ENCODE results near the gene CCDC27. TPM values are rescaled to one million over a fixed set of nuclear protein-coding genes. Genes with fewer than 3 reads are reported as not detected.

CCDC27 gene
- total and polyA plus RNA-seq, 2 of the 13 experiments (the other 11 are each of a cell fraction or from before 2014, with no cell fraction given) = not detected

GRCh38 chr1:3710251-3710650 is 42.0 kb upstream of the CCDC27 start (continued):
- TF ChIP-seq HNF1B (CRISPR knock-in tag; IDR thresholded peaks at IDR 0.05) = no peak
- no peak for TF ChIP-seq ZNF780A (CRISPR knock-in tag; IDR thresholded peaks at IDR 0.05)

- Histone ChIP-seq H2AFZ (ENCODE audit: low read length) (no peak overlapping the region), H3K9ac (ENCODE audit: insufficient read depth, low read depth, low read length) (no peak overlapping the region), H3K4me3 (replicated peaks in 1 of 3; ENCODE audit: insufficient read depth in 1 of 3, low read depth in 2 of 3, low read length in 3 of 3) (no peak overlapping the region), H3K27me3 (ENCODE audit: control insufficient read depth in 1 of 2, insufficient read depth in 2 of 2, low read length in 2 of 2) (no peaks in the 10 kb centered on the region; a peak in 1 of 5 replicates), H3K4me1 (ENCODE audit: insufficient read depth, low read length) (no peaks in the 10 kb centered on the region), H3K27ac (ENCODE audit: extremely low read length, insufficient read depth, low read length) (no peak overlapping the region), H3K36me3 (replicated peaks in 1 of 2; ENCODE audit: control insufficient read depth in 1 of 2, insufficient read depth in 2 of 2, low read length in 2 of 2) (no peaks in the 10 kb centered on the region), H4K20me1 (ENCODE audit: insufficient read depth, low read length) (0 out of 2 replicates have a peak, but pooled peaks cover 2% of the 10 kb centered on the region), H3K9me3 (ENCODE audit: low read length) (no peaks in the 10 kb centered on the region), H3K79me2 (ENCODE audit: insufficient read depth, low read length) (no peaks in the 10 kb centered on the region), H3K4me2 (ENCODE audit: low read depth, low read length) (no peak overlapping the region)
- CTCF ChIA-PET (ENCODE audit: low intra/inter-chr PET ratio, low total read pairs) = no interaction called here
- ATAC-seq (no peak), DNase-seq (ENCODE audit: low spot score) (no peak), FAIRE-seq (no peak)
- 25% methylated on average over 2 of the region's 11 CpGs for WGBS (ENCODE audit: low lambda C conversion rate)
- in situ Hi-C loops (cut with HindIII; ENCODE audit: extremely low pct_ligation_motif_present, low pct_unique_long_range_greater_than_20kb) (no loop called here), intact Hi-C loops (cut with micrococcal nuclease; ENCODE audit: unreplicated experiment) (no loop called here)
- POLR2A ChIA-PET = interaction anchor here (0.6 kb wide), 1 partner anchor 57 kb away, joined by 5 read pairs; no protein-coding TSS in a partner anchor
- no TSS peak for BruUV-seq (replicated peaks)
- TF ChIP-seq MNT (IDR thresholded peaks at IDR 0.05) (no peak), ZNF282 (IDR thresholded peaks at IDR 0.05; ENCODE audit: partially characterized antibody) (no peak), CCDC6 (CRISPR knock-in tag; IDR thresholded peaks at IDR 0.05) (no peak), CC2D1A (CRISPR knock-in tag; IDR thresholded peaks at IDR 0.05) (no peak), ZBTB42 (CRISPR knock-in tag; IDR thresholded peaks at IDR 0.05) (no peak), ZNF883 (CRISPR knock-in tag; IDR thresholded peaks at IDR 0.05; ENCODE audit: not compliant biosample characterization) (no peak), ZBTB39 (CRISPR knock-in tag; IDR thresholded peaks at IDR 0.05) (no peak), ZNF597 (CRISPR knock-in tag; IDR thresholded peaks at IDR 0.05) (no peak), SATB2 (CRISPR knock-in tag; IDR thresholded peaks at IDR 0.05) (no peak), NR2F1 (CRISPR knock-in tag; IDR thresholded peaks at IDR 0.05) (no peak), SALL1 (CRISPR knock-in tag; IDR thresholded peaks at IDR 0.05) (no peak), SMAD3 (CRISPR knock-in tag; IDR thresholded peaks at IDR 0.05) (no peak), FOXP1 (IDR thresholded peaks at IDR 0.05) (no peak), FOXP1 (CRISPR knock-in tag; IDR thresholded peaks at IDR 0.05) (no peak), ZBTB43 (CRISPR knock-in tag; conservative IDR thresholded peaks at IDR 0.05) (no peak)
These were observed 40.9 kb upstream of the CCDC27 start for GRCh38 chr1:3711381-3711779.
